GM23338 (cell line): ENCODE data around the gene C16orf95. TPM values are rescaled to one million over a fixed set of nuclear protein-coding genes. Genes with fewer than 3 reads are reported as not detected.

Experiments used
- ATAC-seq: fragments of 200-7000 bp; cut with Tn5 transposase; 3 replicates; pipeline ENCODE4 v1.9.1; 2020
- DNase-seq: peaks from one replicate; pipeline ENCODE4 v3.0.0-alpha.2; 2015; ENCODE audit warnings: low spot score
- H2AFZ ChIP-seq: fragments of 200-600 bp; sonication (generic); 2 replicates; pipeline ENCODE4 v1.8.0; 2016; ENCODE audit warnings: antibody characterized with exemption, mild to moderate bottlenecking, moderate library complexity
- H3F3A ChIP-seq: fragments of 200-600 bp; sonication (generic); replicated peaks from 2 replicates; pipeline ENCODE4 v1.8.0; 2017; ENCODE audit warnings: antibody characterized with exemption, mixed run types, low read depth
- H3K27ac ChIP-seq: fragments of 200-600 bp; sonication (generic); 2 replicates; pipeline ENCODE4 v1.6.1; 2016; ENCODE audit warnings: low read depth
- H3K27me3 ChIP-seq: fragments of 200-600 bp; sonication (generic); 2 replicates; pipeline ENCODE4 v1.8.0; 2016; ENCODE audit warnings: mild to moderate bottlenecking, mixed run types, moderate library complexity; ENCODE audit not compliant: insufficient read depth
- H3K36me3 ChIP-seq: fragments of 200-600 bp; sonication (generic); 2 replicates; pipeline ENCODE4 v1.8.0; 2016; ENCODE audit warnings: mild to moderate bottlenecking; ENCODE audit not compliant: insufficient read depth
- H3K4me1 ChIP-seq: fragments of 200-600 bp; sonication (generic); 2 replicates; pipeline ENCODE4 v1.8.0; 2016; ENCODE audit warnings: mild to moderate bottlenecking, moderate library complexity; ENCODE audit not compliant: insufficient read depth
- H3K4me2 ChIP-seq: fragments of 200-600 bp; sonication (generic); 2 replicates; pipeline ENCODE4 v1.7.1; 2017; ENCODE audit warnings: mixed run types
- H3K4me3 ChIP-seq: fragments of 200-600 bp; sonication (generic); 2 replicates; pipeline ENCODE4 v1.6.1; 2016; ENCODE audit warnings: mixed run types
- H3K79me2 ChIP-seq: fragments of 200-600 bp; sonication (generic); replicated peaks from 2 replicates; pipeline ENCODE4 v1.8.0; 2017; ENCODE audit warnings: mild to moderate bottlenecking; ENCODE audit not compliant: insufficient read depth
- H3K9me2 ChIP-seq: fragments of 200-600 bp; sonication (generic); 2 replicates; pipeline ENCODE4 v1.8.0; 2017; ENCODE audit not compliant: insufficient read depth
- H4K20me1 ChIP-seq: fragments of 200-600 bp; sonication (generic); replicated peaks from 2 replicates; pipeline ENCODE4 v1.8.0; 2017; ENCODE audit warnings: mild to moderate bottlenecking; ENCODE audit not compliant: insufficient read depth
- H3K27ac Mint-ChIP-seq: 2 replicates; pipeline ENCODE4 v1.8.0; 2020; ENCODE audit warnings: inconsistent platforms, mild to moderate bottlenecking, moderate library complexity, mixed read lengths
- H3K27me3 Mint-ChIP-seq: 3 replicates; pipeline ENCODE4 v1.8.0; 2022; ENCODE audit warnings: low read depth, mild to moderate bottlenecking, moderate library complexity, mixed read lengths, inconsistent platforms; ENCODE audit not compliant: insufficient read depth, poor library complexity
- H3K36me3 Mint-ChIP-seq: 3 replicates; pipeline ENCODE4 v1.8.0; 2021; ENCODE audit warnings: low read depth, mild to moderate bottlenecking, inconsistent platforms, moderate library complexity, mixed read lengths
- H3K4me1 Mint-ChIP-seq: 3 replicates; pipeline ENCODE4 v1.8.0; 2020; ENCODE audit warnings: mild to moderate bottlenecking, inconsistent platforms, mixed read lengths
- H3K4me3 Mint-ChIP-seq: 3 replicates; pipeline ENCODE4 v1.8.0; 2021; ENCODE audit warnings: moderate library complexity, mild to moderate bottlenecking, inconsistent platforms, mixed read lengths
- H3K9me3 Mint-ChIP-seq: 3 replicates; pipeline ENCODE4 v1.8.0; 2020; ENCODE audit warnings: moderate library complexity, mild to moderate bottlenecking, inconsistent platforms, mixed read lengths
- EZH2phosphoT487 ChIP-seq: fragments of 200-600 bp; sonication (generic); IDR thresholded peaks from one replicate; pipeline ENCODE4 v1.8.1; 2018; ENCODE audit warnings: antibody characterized with exemption; ENCODE audit not compliant: unreplicated experiment
- JUNB ChIP-seq: IDR thresholded peaks from one replicate; pipeline ENCODE4 v1.6.1; 2016; ENCODE audit warnings: antibody characterized with exemption; ENCODE audit not compliant: unreplicated experiment
- NANOG ChIP-seq: IDR thresholded peaks from 2 replicates; pipeline ENCODE4 v1.6.1; 2016; ENCODE audit warnings: antibody characterized with exemption, borderline replicate concordance
- POLR2AphosphoS5 ChIP-seq: IDR thresholded peaks from 2 replicates; pipeline ENCODE4 v1.6.1; 2016; ENCODE audit warnings: antibody characterized with exemption, low read depth
- STAT1 ChIP-seq: IDR thresholded peaks from one replicate; pipeline ENCODE4 v1.6.1; 2016; ENCODE audit warnings: antibody characterized with exemption; ENCODE audit not compliant: unreplicated experiment
- ZNF114 ChIP-seq: fragments of 250-450 bp; sonication (Bioruptor Pico); IDR thresholded peaks from 2 replicates; pipeline ENCODE4 v1.5.0; 2020; ENCODE audit warnings: mild to moderate bottlenecking, moderate library complexity
- ZNF331 ChIP-seq: fragments of 250-450 bp; sonication (Bioruptor Pico); IDR thresholded peaks from 2 replicates; pipeline ENCODE4 v1.5.0; 2020; ENCODE audit warnings: low read depth, mild to moderate bottlenecking, moderate library complexity
- polyA plus RNA-seq: library from polyadenylated mRNA; unstranded; fragments of >200 nt; fragmentation: Nextera tagmentation; extraction: Ambion mirVana; gene quantifications from 2 replicates; pipeline ENCODE4 v1.2.1, GENCODE V29; 2016
- total RNA-seq: library from RNA; depleted of rRNA; stranded (reverse); fragments of >200 nt; shearing (Covaris generic); gene quantifications from 2 replicates; pipeline ENCODE4 v1.2.3, GENCODE V29; 2014
- TF ChIP-seq, protein P1 (sequence below): IDR thresholded peaks from 2 replicates; pipeline ENCODE4 v1.6.1; 2016; ENCODE audit warnings: antibody characterized with exemption
- TF ChIP-seq, protein P2 (sequence below): fragments of 250-450 bp; sonication (Bioruptor Pico); IDR thresholded peaks from 2 replicates; pipeline ENCODE4 v1.5.0; 2020; ENCODE audit warnings: mild to moderate bottlenecking, moderate library complexity

The C16orf95 gene
- total and polyA plus RNA-seq, 2 experiments from 2014 or later, result 1.2 to 3.9 TPM

DNA sequence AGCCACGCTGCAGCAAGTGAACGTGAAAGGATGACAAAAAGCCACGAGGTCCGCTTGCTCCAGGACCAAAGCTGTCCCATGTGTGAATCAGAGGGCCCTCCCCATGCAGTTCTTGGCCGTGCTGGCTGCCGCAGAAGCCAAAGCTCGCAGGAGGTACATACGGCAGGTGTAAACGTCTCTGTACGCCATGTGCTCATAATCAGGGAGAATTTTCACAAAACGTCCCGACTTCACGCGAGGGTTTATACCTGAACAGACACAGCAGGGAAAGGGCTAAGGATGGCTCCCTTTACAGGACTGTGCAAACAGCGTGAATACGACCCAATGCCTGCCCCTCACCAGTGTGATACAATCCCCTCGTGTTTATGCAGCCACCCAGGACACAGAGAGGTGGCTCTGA lies 41.1 kb upstream of the C16orf95 start (continued):
- TF ChIP-seq ZNF331, result no peak
- TF ChIP-seq STAT1, result no peak
- no peak for TF ChIP-seq POLR2AphosphoS5

DNA sequence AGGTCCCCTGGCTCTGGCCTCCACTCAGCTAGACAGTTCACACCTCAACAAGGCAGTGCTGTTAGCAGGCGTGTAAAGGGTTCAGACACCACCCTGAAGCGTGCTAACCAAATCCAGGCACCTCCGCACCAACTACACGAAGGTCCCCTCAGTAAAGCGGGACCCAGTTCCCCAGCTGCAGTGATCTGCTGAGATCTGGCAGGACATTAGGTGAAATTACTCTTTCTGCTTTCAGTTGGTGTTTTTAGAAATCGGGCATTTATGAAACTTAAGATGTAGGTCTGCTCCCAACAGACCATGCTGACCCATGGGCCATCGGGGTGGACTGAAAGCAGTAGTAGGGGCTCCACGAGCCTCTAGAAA lies 39.3 kb upstream of the C16orf95 start:
- H3K27ac ChIP-seq, result no peak overlapping the region
- Mint-ChIP-seq H3K27me3 (peaks cover 1% of the 10 kb centered on the region), H3K9me3 (no peaks in the 10 kb centered on the region), H3K4me3 (no peak overlapping the region), H3K36me3 (peaks cover 9% of the 10 kb centered on the region; the same call in 2 of the 3 replicates), H3K27ac (no peak overlapping the region; the same call in 1 of the 2 replicates), H3K4me1 (no peaks in the 10 kb centered on the region; the same call in 2 of the 3 replicates)
- peaks cover 9% of the 10 kb centered on the region; the same call in 1 of the 2 replicates for H4K20me1 ChIP-seq
- TF ChIP-seq, protein P1, sequence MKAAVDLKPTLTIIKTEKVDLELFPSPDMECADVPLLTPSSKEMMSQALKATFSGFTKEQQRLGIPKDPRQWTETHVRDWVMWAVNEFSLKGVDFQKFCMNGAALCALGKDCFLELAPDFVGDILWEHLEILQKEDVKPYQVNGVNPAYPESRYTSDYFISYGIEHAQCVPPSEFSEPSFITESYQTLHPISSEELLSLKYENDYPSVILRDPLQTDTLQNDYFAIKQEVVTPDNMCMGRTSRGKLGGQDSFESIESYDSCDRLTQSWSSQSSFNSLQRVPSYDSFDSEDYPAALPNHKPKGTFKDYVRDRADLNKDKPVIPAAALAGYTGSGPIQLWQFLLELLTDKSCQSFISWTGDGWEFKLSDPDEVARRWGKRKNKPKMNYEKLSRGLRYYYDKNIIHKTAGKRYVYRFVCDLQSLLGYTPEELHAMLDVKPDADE, result no peak
- TF ChIP-seq EZH2phosphoT487 (no peak), JUNB (no peak), ZNF114 (CRISPR knock-in tag) (no peak), POLR2AphosphoS5 (no peak), STAT1 (no peak), NANOG (no peak)
- TF ChIP-seq, protein P2, sequence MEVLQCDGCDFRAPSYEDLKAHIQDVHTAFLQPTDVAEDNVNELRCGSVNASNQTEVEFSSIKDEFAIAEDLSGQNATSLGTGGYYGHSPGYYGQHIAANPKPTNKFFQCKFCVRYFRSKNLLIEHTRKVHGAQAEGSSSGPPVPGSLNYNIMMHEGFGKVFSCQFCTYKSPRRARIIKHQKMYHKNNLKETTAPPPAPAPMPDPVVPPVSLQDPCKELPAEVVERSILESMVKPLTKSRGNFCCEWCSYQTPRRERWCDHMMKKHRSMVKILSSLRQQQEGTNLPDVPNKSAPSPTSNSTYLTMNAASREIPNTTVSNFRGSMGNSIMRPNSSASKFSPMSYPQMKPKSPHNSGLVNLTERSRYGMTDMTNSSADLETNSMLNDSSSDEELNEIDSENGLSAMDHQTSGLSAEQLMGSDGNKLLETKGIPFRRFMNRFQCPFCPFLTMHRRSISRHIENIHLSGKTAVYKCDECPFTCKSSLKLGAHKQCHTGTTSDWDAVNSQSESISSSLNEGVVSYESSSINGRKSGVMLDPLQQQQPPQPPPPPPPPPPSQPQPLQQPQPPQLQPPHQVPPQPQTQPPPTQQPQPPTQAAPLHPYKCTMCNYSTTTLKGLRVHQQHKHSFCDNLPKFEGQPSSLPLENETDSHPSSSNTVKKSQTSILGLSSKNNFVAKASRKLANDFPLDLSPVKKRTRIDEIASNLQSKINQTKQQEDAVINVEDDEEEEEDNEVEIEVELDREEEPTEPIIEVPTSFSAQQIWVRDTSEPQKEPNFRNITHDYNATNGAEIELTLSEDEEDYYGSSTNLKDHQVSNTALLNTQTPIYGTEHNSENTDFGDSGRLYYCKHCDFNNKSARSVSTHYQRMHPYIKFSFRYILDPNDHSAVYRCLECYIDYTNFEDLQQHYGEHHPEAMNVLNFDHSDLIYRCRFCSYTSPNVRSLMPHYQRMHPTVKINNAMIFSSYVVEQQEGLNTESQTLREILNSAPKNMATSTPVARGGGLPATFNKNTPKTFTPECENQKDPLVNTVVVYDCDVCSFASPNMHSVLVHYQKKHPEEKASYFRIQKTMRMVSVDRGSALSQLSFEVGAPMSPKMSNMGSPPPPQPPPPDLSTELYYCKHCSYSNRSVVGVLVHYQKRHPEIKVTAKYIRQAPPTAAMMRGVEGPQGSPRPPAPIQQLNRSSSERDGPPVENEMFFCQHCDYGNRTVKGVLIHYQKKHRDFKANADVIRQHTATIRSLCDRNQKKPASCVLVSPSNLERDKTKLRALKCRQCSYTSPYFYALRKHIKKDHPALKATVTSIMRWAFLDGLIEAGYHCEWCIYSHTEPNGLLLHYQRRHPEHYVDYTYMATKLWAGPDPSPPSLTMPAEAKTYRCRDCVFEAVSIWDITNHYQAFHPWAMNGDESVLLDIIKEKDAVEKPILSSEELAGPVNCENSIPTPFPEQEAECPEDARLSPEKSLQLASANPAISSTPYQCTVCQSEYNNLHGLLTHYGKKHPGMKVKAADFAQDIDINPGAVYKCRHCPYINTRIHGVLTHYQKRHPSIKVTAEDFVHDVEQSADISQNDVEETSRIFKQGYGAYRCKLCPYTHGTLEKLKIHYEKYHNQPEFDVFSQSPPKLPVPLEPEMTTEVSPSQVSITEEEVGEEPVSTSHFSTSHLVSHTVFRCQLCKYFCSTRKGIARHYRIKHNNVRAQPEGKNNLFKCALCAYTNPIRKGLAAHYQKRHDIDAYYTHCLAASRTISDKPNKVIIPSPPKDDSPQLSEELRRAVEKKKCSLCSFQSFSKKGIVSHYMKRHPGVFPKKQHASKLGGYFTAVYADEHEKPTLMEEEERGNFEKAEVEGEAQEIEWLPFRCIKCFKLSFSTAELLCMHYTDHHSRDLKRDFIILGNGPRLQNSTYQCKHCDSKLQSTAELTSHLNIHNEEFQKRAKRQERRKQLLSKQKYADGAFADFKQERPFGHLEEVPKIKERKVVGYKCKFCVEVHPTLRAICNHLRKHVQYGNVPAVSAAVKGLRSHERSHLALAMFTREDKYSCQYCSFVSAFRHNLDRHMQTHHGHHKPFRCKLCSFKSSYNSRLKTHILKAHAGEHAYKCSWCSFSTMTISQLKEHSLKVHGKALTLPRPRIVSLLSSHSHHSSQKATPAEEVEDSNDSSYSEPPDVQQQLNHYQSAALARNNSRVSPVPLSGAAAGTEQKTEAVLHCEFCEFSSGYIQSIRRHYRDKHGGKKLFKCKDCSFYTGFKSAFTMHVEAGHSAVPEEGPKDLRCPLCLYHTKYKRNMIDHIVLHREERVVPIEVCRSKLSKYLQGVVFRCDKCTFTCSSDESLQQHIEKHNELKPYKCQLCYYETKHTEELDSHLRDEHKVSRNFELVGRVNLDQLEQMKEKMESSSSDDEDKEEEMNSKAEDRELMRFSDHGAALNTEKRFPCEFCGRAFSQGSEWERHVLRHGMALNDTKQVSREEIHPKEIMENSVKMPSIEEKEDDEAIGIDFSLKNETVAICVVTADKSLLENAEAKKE, result no peak
- no peaks in the 10 kb centered on the region; the same call in 1 of the 2 replicates for H3K36me3 ChIP-seq
- no peak overlapping the region for H2AFZ ChIP-seq
- H3K79me2 ChIP-seq, result peaks cover 8% of the 10 kb centered on the region; the same call in 1 of the 2 replicates
- DNase-seq, result no peak
- no peaks in the 10 kb centered on the region for H3K4me1 ChIP-seq
- no peak overlapping the region for H3K4me2 ChIP-seq
- H3F3A ChIP-seq, result no peaks in the 10 kb centered on the region
- no peak for ATAC-seq
- H3K4me3 ChIP-seq, result no peak overlapping the region
- no peaks in the 10 kb centered on the region for H3K9me2 ChIP-seq
- H3K27me3 ChIP-seq, result no peaks in the 10 kb centered on the region
